H1 (cell line): ENCODE measurements around the gene ANKRD11. TPM values are rescaled to one million over a fixed set of nuclear protein-coding genes. Genes with fewer than 3 reads are reported as not detected.
A peak's percentile ranks its signal among the peaks of the same experiment; 100 is the strongest.

Source experiments
- CTCF ChIA-PET: fragments of 300-600 bp; sonication (Branson Sonifier 250); formaldehyde crosslinking; loops from one replicate; lab custom pipeline; 2021; ENCODE audit not compliant: partially characterized antibody; lab: Charles Lee
- POLR2A ChIA-PET: fragments of 300-600 bp; sonication (Branson Sonifier 250); formaldehyde crosslinking; loops from one replicate; lab custom pipeline; 2021; ENCODE audit warnings: inconsistent platforms; ENCODE audit not compliant: partially characterized antibody; lab: Charles Lee
- DNase-seq, 2 experiments: peaks; one replicate each; pipeline versions ENCODE4 v3.0.0 to v3.0.0-alpha.2; 2010 to 2022; ENCODE audit warnings: low spot score in 2 of 2, low read depth in 1 of 2, mixed read lengths in 1 of 2
- FAIRE-seq: peaks from 2 replicates; lab custom pipeline; 2011; peaks lifted over from hg19 to GRCh38; lab: Jason Lieb, UNC
- H2AFZ ChIP-seq: 2 replicates; pipeline ENCODE4 v1.8.1; 2012; ENCODE audit warnings: low read length, inconsistent platforms
- H2AK5ac ChIP-seq: 2 replicates; pipeline ENCODE4 v1.6.1; 2013; ENCODE audit warnings: low read depth, low read length
- H2BK120ac ChIP-seq: replicated peaks from 2 replicates; pipeline ENCODE3; 2013; ENCODE audit warnings: low read depth, low read length, inconsistent platforms
- H2BK12ac ChIP-seq: 2 replicates; pipeline ENCODE4 v1.6.1; 2013; ENCODE audit warnings: low read depth, low read length
- H2BK15ac ChIP-seq: 2 replicates; pipeline ENCODE4 v1.6.1; 2013; ENCODE audit warnings: low read length
- H2BK20ac ChIP-seq: 2 replicates; pipeline ENCODE4 v1.6.1; 2013; ENCODE audit warnings: low read length
- H2BK5ac ChIP-seq: 2 replicates; pipeline ENCODE4 v1.6.1; 2013; ENCODE audit warnings: low read depth, low read length
- H3K14ac ChIP-seq: 2 replicates; pipeline ENCODE4 v1.6.1; 2013; ENCODE audit warnings: inconsistent platforms; ENCODE audit not compliant: insufficient read length
- H3K18ac ChIP-seq: 2 replicates; pipeline ENCODE4 v1.6.1; 2013; ENCODE audit warnings: low read length; ENCODE audit errors: extremely low read depth
- H3K23ac ChIP-seq: 2 replicates; pipeline ENCODE4 v1.6.1; 2013; ENCODE audit warnings: inconsistent platforms; ENCODE audit not compliant: insufficient read length
- H3K23me2 ChIP-seq: 2 replicates; pipeline ENCODE4 v1.6.1; 2013; ENCODE audit warnings: low read depth, low read length
- H3K27ac ChIP-seq: 2 replicates; pipeline ENCODE4 v1.6.1; 2011; ENCODE audit warnings: low read depth, low read length, inconsistent platforms
- H3K27me3 ChIP-seq, 4 experiments: replicated peaks in 1 of 4; 1 replicate in 1 of 4; 2 replicates in 3 of 4; pipeline versions ENCODE4 v1.6.1 to v1.8.1; 2011 to 2013; ENCODE audit warnings: low read length in 3 of 4, mild to moderate bottlenecking in 3 of 4, inconsistent platforms in 2 of 4, mixed read lengths in 2 of 4, moderate library complexity in 1 of 4; ENCODE audit not compliant: control insufficient read depth in 3 of 4, insufficient read depth in 3 of 4; ENCODE audit errors: extremely low read depth in 1 of 4
- H3K36me3 ChIP-seq, 4 experiments: 2 replicates each; pipeline versions ENCODE4 v1.6.1 to v1.8.1; 2011 to 2013; ENCODE audit warnings: mild to moderate bottlenecking in 4 of 4, low read length in 3 of 4, moderate library complexity in 2 of 4, control low read depth in 1 of 4, inconsistent platforms in 1 of 4; ENCODE audit not compliant: insufficient read depth in 4 of 4, control insufficient read depth in 2 of 4
- H3K4ac ChIP-seq: replicated peaks from 2 replicates; pipeline ENCODE3; 2013; ENCODE audit warnings: low read length, low read depth, mixed read lengths, inconsistent platforms; ENCODE audit not compliant: insufficient read length
- H3K4me1 ChIP-seq, 4 experiments: replicated peaks in 1 of 4; 1 replicate in 1 of 4; 2 replicates in 3 of 4; pipeline versions ENCODE4 v1.6.1 to v1.8.1; 2011 to 2013; ENCODE audit warnings: low read length in 3 of 4, inconsistent platforms in 2 of 4, mixed read lengths in 1 of 4; ENCODE audit not compliant: insufficient read depth in 4 of 4, control insufficient read depth in 3 of 4
- H3K4me2 ChIP-seq, 2 experiments: 2 replicates each; pipeline versions ENCODE4 v1.6.1 to v1.8.1; 2011 to 2013; ENCODE audit warnings: low read depth in 2 of 2, low read length in 2 of 2, control low read depth in 1 of 2, inconsistent platforms in 1 of 2, mild to moderate bottlenecking in 1 of 2; ENCODE audit not compliant: insufficient read depth in 1 of 2
- H3K4me3 ChIP-seq, 4 experiments: fragments of 200-600, 300-600 bp in 1 of 4; sonication (generic), shearing (Covaris generic), sonication (Bioruptor Twin) in 1 of 4; 2 replicates each; pipeline versions ENCODE4 v1.5.1 to v1.8.1; 2011 to 2016; ENCODE audit warnings: low read length in 4 of 4, low read depth in 3 of 4, control low read depth in 2 of 4, inconsistent platforms in 2 of 4, mild to moderate bottlenecking in 2 of 4, mixed read lengths in 1 of 4, moderate library complexity in 1 of 4; ENCODE audit not compliant: insufficient read depth in 2 of 4; ENCODE audit errors: extremely low read depth in 1 of 4
- H3K56ac ChIP-seq: replicated peaks from 2 replicates; pipeline ENCODE3; 2013; ENCODE audit warnings: low read depth, mild to moderate bottlenecking, mixed read lengths, low read length, inconsistent platforms; ENCODE audit not compliant: insufficient read length
- H3K79me1 ChIP-seq: 2 replicates; pipeline ENCODE4 v1.6.1; 2013; ENCODE audit warnings: low read depth, low read length, control low read depth
- H3K79me2 ChIP-seq, 2 experiments: 2 replicates each; pipeline versions ENCODE4 v1.6.1 to v1.8.1; 2012 to 2013; ENCODE audit warnings: low read length in 2 of 2, mild to moderate bottlenecking in 2 of 2, inconsistent platforms in 1 of 2; ENCODE audit not compliant: insufficient read depth in 2 of 2, control insufficient read depth in 1 of 2
- H3K9ac ChIP-seq, 4 experiments: replicated peaks in 1 of 4; 1 replicate in 1 of 4; 2 replicates in 3 of 4; pipeline versions ENCODE4 v1.6.1 to v1.8.1; 2011 to 2013; ENCODE audit warnings: low read depth in 3 of 4, low read length in 3 of 4, control low read depth in 2 of 4, mild to moderate bottlenecking in 2 of 4, moderate library complexity in 2 of 4, inconsistent platforms in 1 of 4; ENCODE audit errors: extremely low read depth in 1 of 4
- H3K9me3 ChIP-seq, 2 experiments: 2 replicates each; pipeline versions ENCODE4 v1.6.1 to v1.8.1; 2012 to 2013; ENCODE audit warnings: mild to moderate bottlenecking in 2 of 2, moderate library complexity in 2 of 2, control low read depth in 1 of 2, inconsistent platforms in 1 of 2, low read depth in 1 of 2, low read length in 1 of 2, mixed read lengths in 1 of 2; ENCODE audit not compliant: insufficient read depth in 2 of 2
- H4K20me1 ChIP-seq, 2 experiments: replicated peaks in 1 of 2; 2 replicates each; pipeline versions ENCODE3 to v1.8.1; 2011 to 2013; ENCODE audit warnings: inconsistent platforms in 2 of 2, low read length in 2 of 2, mild to moderate bottlenecking in 1 of 2; ENCODE audit not compliant: insufficient read depth in 2 of 2, control insufficient read depth in 1 of 2
- H4K5ac ChIP-seq: 2 replicates; pipeline ENCODE4 v1.6.1; 2013; ENCODE audit warnings: low read length, low read depth, mixed read lengths, inconsistent platforms; ENCODE audit not compliant: insufficient read length
- H4K8ac ChIP-seq: 2 replicates; pipeline ENCODE4 v1.8.0; 2013; ENCODE audit warnings: mild to moderate bottlenecking, moderate library complexity, low read length, inconsistent platforms; ENCODE audit not compliant: insufficient read depth; ENCODE audit errors: extremely low read depth
- H4K91ac ChIP-seq: replicated peaks from 2 replicates; pipeline ENCODE3; 2013; ENCODE audit warnings: low read length, mixed read lengths, inconsistent platforms; ENCODE audit not compliant: insufficient read length
- CREB1 ChIP-seq: IDR thresholded peaks from 2 replicates; pipeline ENCODE4 v1.6.1; 2012; ENCODE audit warnings: inconsistent platforms
- HDAC2 ChIP-seq, 2 experiments: fragments of 300-600 bp in 1 of 2; sonication (generic) in 1 of 2; IDR thresholded peaks; 2 replicates each; pipeline ENCODE4 v1.6.1; 2011 to 2012; ENCODE audit warnings: low read depth in 2 of 2, low read length in 2 of 2, mild to moderate bottlenecking in 2 of 2, moderate library complexity in 2 of 2, borderline replicate concordance in 1 of 2, inconsistent platforms in 1 of 2
- NRF1 ChIP-seq: IDR thresholded peaks from 2 replicates; pipeline ENCODE4 v1.6.1; 2011; ENCODE audit warnings: mild to moderate bottlenecking, low read depth, low read length, improper control_type of control experiment
- SIN3A ChIP-seq, 2 experiments: IDR thresholded peaks in 1 of 2; conservative IDR thresholded peaks in 1 of 2; 2 replicates each; pipeline ENCODE4 v1.6.1; 2011 to 2012; ENCODE audit warnings: low read length in 2 of 2, improper control_type of control experiment in 1 of 2, low read depth in 1 of 2, mild to moderate bottlenecking in 1 of 2
- WGBS, 2 experiments: shearing (Covaris generic) in 1 of 2; methylation state at CpG; one replicate each; pipeline versions ENCODE4 v1.1.6 to v1.1.7; 2013 to 2015; ENCODE audit warnings: low lambda C conversion rate in 2 of 2, mixed read lengths in 2 of 2, inconsistent platforms in 1 of 2, low coverage in 1 of 2, missing lambda C conversion rate in 1 of 2; ENCODE audit not compliant: insufficient replicate concordance in 2 of 2, insufficient coverage in 1 of 2, insufficient read length in 1 of 2; ENCODE audit errors: extremely low coverage in 1 of 2, missing lambda C conversion rate in 1 of 2; 5-methylcytosine and 5-hydroxymethylcytosine counted together
- polyA plus RNA-seq, 7 experiments: library from polyadenylated mRNA; depleted of rRNA in 3 of 7; stranded (reverse) in 5 of 7; unstranded in 2 of 7; fragments of >200 nt in 5 of 7; fragments of 200-250 nt in 2 of 7; gene quantifications; 1 replicate in 5 of 7; 2 replicates in 1 of 7; 4 replicates in 1 of 7; pipeline versions ENCODE4 v1.2.1 to v1.2.3, GENCODE V29; 2011 to 2013; ENCODE audit warnings: missing spikeins in 2 of 7, mixed read lengths in 2 of 7
- total RNA-seq: library from RNA; stranded (reverse); fragmentation: NEBNext Ultra II Directional; extraction: Animal tissue kit (Norgen Biotek cat#: 25700); gene quantifications from 2 replicates; pipeline ENCODE4 v1.2.1, GENCODE V29; 2021

ANKRD11 gene
- total and polyA plus RNA-seq, 2 of the 8 experiments (the other 6 are each of a cell fraction or from before 2014, with no cell fraction given) = 46.5 to 142 TPM

GRCh38 chr16:89507214-89507833 lies 17.0 kb upstream of the ANKRD11 start:
- Histone ChIP-seq H3K4me3 (peak overlapping the region; percentile 91 to 95 (median 94)), H4K5ac (peak overlapping the region; percentile 90), H3K79me1 (peaks cover 2% of the 10 kb centered on the region; the same call in 1 of the 2 replicates), H2BK120ac (no peak overlapping the region), H2AFZ (no peak overlapping the region), H3K23me2 (peaks cover 12% of the 10 kb centered on the region; the same call in 1 of the 2 replicates), H2BK5ac (peak overlapping the region; percentile 83; the same call in 1 of the 2 replicates), H4K8ac (peak overlapping the region; percentile 95; the same call in 1 of the 2 replicates), H2BK15ac (no peak overlapping the region), H3K23ac (no peak overlapping the region), H3K14ac (no peak overlapping the region), H3K79me2 (peaks cover 9 to 23% of the 10 kb centered on the region in 2 experiments), H3K36me3 (peaks cover 8 to 16% (median 13%) of the 10 kb centered on the region in 4 experiments; a peak in 7 of 8 replicates), H3K27me3 (peaks cover 0 to 4% (median 2%) of the 10 kb centered on the region in 4 experiments; a peak in 3 of 7 replicates), H4K91ac (peak overlapping the region; percentile 61), H3K27ac (peak overlapping the region; percentile 59; the same call in 1 of the 2 replicates), H3K9me3 (no peaks in the 10 kb centered on the region), H2BK12ac (no peak overlapping the region), H2AK5ac (no peak overlapping the region), H3K9ac (peak overlapping the region; percentile 22 to 69 (median 53); a peak in 5 of 7 replicates), H3K4me1 (peaks cover 0 to 4% (median 0%) of the 10 kb centered on the region in 4 experiments; a peak in 4 of 7 replicates), H3K4me2 (peak overlapping the region; percentile 76 to 96), H4K20me1 (peaks cover 0 to 6% of the 10 kb centered on the region in 2 experiments), H2BK20ac (no peak overlapping the region), H3K18ac (peak overlapping the region; percentile 60; the same call in 1 of the 2 replicates), H3K4ac (peak overlapping the region; percentile 57), H3K56ac (peak overlapping the region; percentile 59)
- WGBS, 2 experiments = 22% methylated on average over 29 of the region's 42 CpGs; no CpG with 5 or more reads in 1 of the 2 experiments
- ChIA-PET CTCF (interaction anchor here (0.8 to 1.2 kb wide), 4 partner anchors 12 to 235 kb away, joined by 3 to 4 read pairs (median 3); no protein-coding TSS in a partner anchor), POLR2A (interaction anchor here (0.9 to 5.2 kb wide), 20 partner anchors 9 to 216 kb away, joined by 3 to 56 read pairs (median 5); partner anchors contain the start of genes ANKRD11, CHMP1A and SPATA33)
- DNase-seq (no peak), FAIRE-seq (no peak)
- TF ChIP-seq HDAC2 (IDR thresholded peaks at IDR 0.05; ENCODE audit: borderline replicate concordance in 1 of 2, low read depth in 2 of 2, low read length in 2 of 2) (no peak), SIN3A (conservative IDR thresholded peaks at IDR 0.05 in 1 of 2, IDR thresholded peaks at IDR 0.05 in 1 of 2; ENCODE audit: low read depth in 1 of 2, low read length in 2 of 2) (peak; percentile 45 to 57; a peak in 2 of 4 replicates), CREB1 (peak; percentile 40; the same call in 1 of the 2 replicates), NRF1 (no peak)
